IMR-90 (cell line): ENCODE measurements around the gene PLCG2. TPM values are rescaled to one million over a fixed set of nuclear protein-coding genes. Genes with fewer than 3 reads are reported as not detected.

Experiments
- ATAC-seq: fragments of 200-7000 bp; cut with Tn5 transposase; 2 replicates; pipeline ENCODE4 v1.9.1; 2020; ENCODE audit warnings: low read depth, mild to moderate bottlenecking, moderate library complexity
- BruUV-seq: library from RNA; stranded (reverse); fragments of 400-500 nt; replicated peaks from 2 replicates; lab custom pipeline; 2021; lab: Mats Ljungman, UMichigan
- CTCF ChIA-PET: fragments of 300-600 bp; formaldehyde crosslinking; extraction: SDS; loops from one replicate; lab custom pipeline; 2021; ENCODE audit warnings: antibody characterized with exemption; lab: Yijun Ruan, JAX
- POLR2A ChIA-PET: fragments of 300-600 bp; sonication (Branson Sonifier 250); formaldehyde crosslinking; loops from one replicate; lab custom pipeline; 2022; ENCODE audit warnings: antibody characterized with exemption; ENCODE audit not compliant: unreplicated experiment; lab: Charles Lee
- DNase-seq: peaks from one replicate; pipeline ENCODE4 v3.0.0; 2013
- H2AFZ ChIP-seq: replicated peaks from 2 replicates; pipeline ENCODE3; 2013; ENCODE audit warnings: low read length, mild to moderate bottlenecking; ENCODE audit not compliant: poor library complexity
- H2AK5ac ChIP-seq: 2 replicates; pipeline ENCODE4 v1.6.1; 2013; ENCODE audit warnings: low read depth, low read length, inconsistent platforms
- H2AK9ac ChIP-seq: replicated peaks from 2 replicates; pipeline ENCODE3; 2013; ENCODE audit warnings: mild to moderate bottlenecking, low read depth, low read length, moderate library complexity; ENCODE audit not compliant: poor library complexity
- H2BK120ac ChIP-seq: 2 replicates; pipeline ENCODE4 v1.6.1; 2013; ENCODE audit warnings: low read depth, low read length, inconsistent platforms
- H2BK15ac ChIP-seq: 3 replicates; pipeline ENCODE4 v1.6.1; 2013; ENCODE audit warnings: low read depth, low read length, inconsistent platforms
- H2BK20ac ChIP-seq: 2 replicates; pipeline ENCODE4 v1.6.1; 2013; ENCODE audit warnings: low read depth, mild to moderate bottlenecking, inconsistent platforms, low read length, moderate library complexity
- H2BK5ac ChIP-seq: 2 replicates; pipeline ENCODE4 v1.6.1; 2013; ENCODE audit warnings: mild to moderate bottlenecking, low read depth, low read length, inconsistent platforms; ENCODE audit not compliant: poor library complexity, severe bottlenecking
- H3K14ac ChIP-seq: replicated peaks from 2 replicates; pipeline ENCODE4 v1.6.1; 2013; ENCODE audit warnings: low read depth, low read length, inconsistent platforms
- H3K18ac ChIP-seq: 2 replicates; pipeline ENCODE4 v1.6.1; 2013; ENCODE audit warnings: low read depth, low read length, control low read depth
- H3K23ac ChIP-seq: 2 replicates; pipeline ENCODE4 v1.6.1; 2013; ENCODE audit warnings: low read depth, low read length, inconsistent platforms
- H3K27ac ChIP-seq: 2 replicates; pipeline ENCODE4 v1.5.1; 2013; ENCODE audit warnings: mild to moderate bottlenecking, control low read depth, low read length; ENCODE audit not compliant: insufficient read depth
- H3K27me3 ChIP-seq: 2 replicates; pipeline ENCODE4 v1.6.1; 2013; ENCODE audit warnings: low read length; ENCODE audit not compliant: control insufficient read depth, insufficient read depth
- H3K36me3 ChIP-seq: 2 replicates; pipeline ENCODE4 v1.6.1; 2013; ENCODE audit warnings: low read length, mixed read lengths; ENCODE audit not compliant: control insufficient read depth, insufficient read depth
- H3K4ac ChIP-seq: 2 replicates; pipeline ENCODE4 v1.6.1; 2013; ENCODE audit warnings: low read depth, low read length, inconsistent platforms
- H3K4me1 ChIP-seq: 2 replicates; pipeline ENCODE4 v1.6.1; 2013; ENCODE audit warnings: low read length, mixed read lengths; ENCODE audit not compliant: control insufficient read depth, insufficient read depth
- H3K4me2 ChIP-seq: 2 replicates; pipeline ENCODE4 v1.6.1; 2013; ENCODE audit warnings: low read depth, mild to moderate bottlenecking, control low read depth, low read length, moderate library complexity
- H3K4me3 ChIP-seq: 2 replicates; pipeline ENCODE4 v1.5.1; 2013; ENCODE audit warnings: low read depth, mild to moderate bottlenecking, control low read depth, low read length, moderate library complexity; ENCODE audit not compliant: insufficient read depth
- H3K56ac ChIP-seq: 2 replicates; pipeline ENCODE4 v1.6.1; 2013; ENCODE audit warnings: low read length, inconsistent platforms; ENCODE audit not compliant: insufficient read depth; ENCODE audit errors: extremely low read depth
- H3K79me1 ChIP-seq, 2 experiments: 2 replicates each; pipeline ENCODE4 v1.6.1; 2013; ENCODE audit warnings: low read length in 2 of 2, inconsistent platforms in 1 of 2, low read depth in 1 of 2
- H3K9ac ChIP-seq: 2 replicates; pipeline ENCODE4 v1.6.1; 2013; ENCODE audit warnings: low read depth, low read length, control low read depth
- H3K9me1 ChIP-seq: 2 replicates; pipeline ENCODE4 v1.6.1; 2013; ENCODE audit warnings: low read length, inconsistent platforms; ENCODE audit not compliant: insufficient read depth
- H3K9me3 ChIP-seq: 2 replicates; pipeline ENCODE4 v1.6.1; 2013; ENCODE audit warnings: low read length; ENCODE audit not compliant: control insufficient read depth, insufficient read depth
- H4K20me1 ChIP-seq: 2 replicates; pipeline ENCODE4 v1.6.1; 2013; ENCODE audit warnings: low read length, inconsistent platforms; ENCODE audit not compliant: insufficient read depth
- H4K5ac ChIP-seq: 2 replicates; pipeline ENCODE4 v1.6.1; 2013; ENCODE audit warnings: mild to moderate bottlenecking, low read depth, low read length, control low read depth
- H4K8ac ChIP-seq, 2 experiments: 2 replicates each; pipeline ENCODE4 v1.6.1; 2013; ENCODE audit warnings: low read depth in 2 of 2, low read length in 2 of 2, control low read depth in 1 of 2, inconsistent platforms in 1 of 2
- H4K91ac ChIP-seq: 2 replicates; pipeline ENCODE4 v1.6.1; 2013; ENCODE audit warnings: low read depth, low read length, inconsistent platforms; ENCODE audit not compliant: insufficient read depth
- MAFK ChIP-seq: IDR thresholded peaks from 2 replicates; pipeline ENCODE4 v1.6.1; 2012; ENCODE audit warnings: low read depth, low read length, improper control_type of control experiment
- RFX5 ChIP-seq: IDR thresholded peaks from 2 replicates; pipeline ENCODE4 v1.8.0; 2012; ENCODE audit warnings: low read depth, mild to moderate bottlenecking, low read length, moderate library complexity
- SMC3 ChIP-seq: fragments of 150-350 bp; IDR thresholded peaks from 2 replicates; pipeline ENCODE4 v1.6.1; 2016; ENCODE audit warnings: low read depth, mild to moderate bottlenecking, antibody characterized with exemption, low read length, moderate library complexity
- WGBS, 2 experiments: methylation state at CpG; one replicate each; pipeline versions ENCODE4 v1.1.5 to v1.1.7; 2013; ENCODE audit warnings: missing lambda C conversion rate in 2 of 2; ENCODE audit not compliant: insufficient read length in 1 of 2; ENCODE audit errors: extremely low coverage in 2 of 2; 5-methylcytosine and 5-hydroxymethylcytosine counted together
- dilution Hi-C: fragments of 300-500 bp; cut with HindIII; formaldehyde crosslinking; loops from one replicate; pipeline ENCODE4 v1.14.3; 2018; ENCODE audit warnings: low sequenced_read_pairs; ENCODE audit not compliant: unreplicated experiment
- in situ Hi-C: fragments of 300-500 bp; cut with MboI; formaldehyde crosslinking; loops from 3 replicates; pipeline ENCODE4 v1.14.3; 2019; ENCODE audit warnings: low sequenced_read_pairs, inconsistent platforms, mixed read lengths
- intact Hi-C: fragments of 100-400 bp; cut with micrococcal nuclease; formaldehyde crosslinking; loops from 2 replicates; pipeline ENCODE4 v1.10.0; 2022
- polyA plus RNA-seq, 3 experiments: library from polyadenylated mRNA; depleted of rRNA; stranded (reverse); fragments of >200 nt; gene quantifications; 2 replicates each; pipeline ENCODE4 v1.2.3, GENCODE V29; 2012; ENCODE audit warnings: low replicate concordance in 1 of 3
- total RNA-seq: library from RNA; depleted of rRNA; stranded (reverse); fragments of >200 nt; gene quantifications from 2 replicates; pipeline ENCODE4 v1.2.3, GENCODE V29; 2012

PLCG2 gene
- total and polyA plus RNA-seq, 2 of the 4 experiments (the other 2 are of a cell fraction), result 0.14 to 0.18 TPM

GRCh38 chr16:81778231-81778630 is 860 bp upstream of the PLCG2 start:
- no peak for DNase-seq
- no peak for TF ChIP-seq SMC3
- no peak for TF ChIP-seq RFX5
- TF ChIP-seq MAFK, result no peak
- Histone ChIP-seq H2BK120ac (no peak overlapping the region), H3K9ac (no peak overlapping the region), H3K9me1 (no peaks in the 10 kb centered on the region), H4K20me1 (no peaks in the 10 kb centered on the region), H2BK5ac (no peak overlapping the region), H3K4ac (no peak overlapping the region), H3K18ac (no peak overlapping the region), H3K56ac (no peak overlapping the region), H3K9me3 (no peaks in the 10 kb centered on the region), H2AK5ac (no peak overlapping the region), H3K36me3 (no peaks in the 10 kb centered on the region), H2BK15ac (no peak overlapping the region), H3K27me3 (peaks cover 44% of the 10 kb centered on the region), H2BK20ac (no peak overlapping the region), H3K4me1 (no peaks in the 10 kb centered on the region), H3K4me3 (no peak overlapping the region), H2AK9ac (no peak overlapping the region), H4K8ac (no peak overlapping the region), H3K23ac (no peak overlapping the region), H2AFZ (no peak overlapping the region), H3K14ac (no peak overlapping the region), H3K4me2 (no peak overlapping the region), H4K91ac (no peak overlapping the region), H4K5ac (no peak overlapping the region), H3K27ac (no peak overlapping the region), H3K79me1 (no peaks in the 10 kb centered on the region)
- in situ Hi-C loops, result no loop called here
- no CpG with 5 or more reads among the region's 6 CpGs for WGBS, 2 experiments
- CTCF ChIA-PET, result no interaction called here
- dilution Hi-C loops, result no loop called here
- no peak for ATAC-seq
- POLR2A ChIA-PET, result no interaction called here
- intact Hi-C loops, result no loop called here
- BruUV-seq, result no TSS peak
